ENCODE measurements around the gene ZNF618.

DNA sequence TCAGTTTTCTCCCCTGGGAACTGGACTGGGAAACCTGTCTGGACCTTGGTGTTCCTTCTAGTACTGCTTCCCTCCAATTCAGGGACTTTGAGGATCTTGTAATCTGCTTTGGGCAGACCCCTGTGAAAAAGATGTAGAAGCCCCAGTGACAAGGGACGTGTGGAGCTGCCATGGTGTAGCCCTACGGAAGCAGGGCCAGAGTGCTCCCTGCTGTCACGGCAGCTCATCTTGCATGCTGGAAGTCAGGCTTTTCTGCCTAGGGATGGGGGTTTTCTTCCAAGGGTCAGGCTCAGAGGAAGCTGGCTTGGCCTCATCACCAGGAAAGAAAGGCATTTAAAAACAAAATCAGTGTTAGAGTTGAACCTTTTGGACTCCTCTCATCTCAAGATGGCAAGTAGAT is 115.6 kb downstream of the ZNF618 start:
- TF ChIP-seq CTCF (conservative IDR thresholded peaks at IDR 0.05 in 1 of 2, IDR thresholded peaks at IDR 0.05 in 1 of 2; ENCODE audit: extremely low read depth in 1 of 2, insufficient read depth in 1 of 2, low read depth in 1 of 2, low read length in 2 of 2) (no peak), EZH2 (IDR thresholded peaks at IDR 0.05; ENCODE audit: borderline replicate concordance, low read length) (no peak)

Measured in mammary epithelial cell (primary cell).